GM23338 (cell line): ENCODE measurements around the gene KLHL22. TPM values are rescaled to one million over a fixed set of nuclear protein-coding genes. Genes with fewer than 3 reads are reported as not detected.

Experiments
- ATAC-seq: fragments of 200-7000 bp; cut with Tn5 transposase; 3 replicates; pipeline ENCODE4 v1.9.1; 2020
- DNase-seq: peaks from one replicate; pipeline ENCODE4 v3.0.0-alpha.2; 2015; ENCODE audit warnings: low spot score
- H2AFZ ChIP-seq: fragments of 200-600 bp; sonication (generic); 2 replicates; pipeline ENCODE4 v1.8.0; 2016; ENCODE audit warnings: antibody characterized with exemption, mild to moderate bottlenecking, moderate library complexity
- H3F3A ChIP-seq: fragments of 200-600 bp; sonication (generic); replicated peaks from 2 replicates; pipeline ENCODE4 v1.8.0; 2017; ENCODE audit warnings: antibody characterized with exemption, mixed run types, low read depth
- H3K27ac ChIP-seq: fragments of 200-600 bp; sonication (generic); 2 replicates; pipeline ENCODE4 v1.6.1; 2016; ENCODE audit warnings: low read depth
- H3K27me3 ChIP-seq: fragments of 200-600 bp; sonication (generic); 2 replicates; pipeline ENCODE4 v1.8.0; 2016; ENCODE audit warnings: mild to moderate bottlenecking, mixed run types, moderate library complexity; ENCODE audit not compliant: insufficient read depth
- H3K36me3 ChIP-seq: fragments of 200-600 bp; sonication (generic); 2 replicates; pipeline ENCODE4 v1.8.0; 2016; ENCODE audit warnings: mild to moderate bottlenecking; ENCODE audit not compliant: insufficient read depth
- H3K4me1 ChIP-seq: fragments of 200-600 bp; sonication (generic); 2 replicates; pipeline ENCODE4 v1.8.0; 2016; ENCODE audit warnings: mild to moderate bottlenecking, moderate library complexity; ENCODE audit not compliant: insufficient read depth
- H3K4me2 ChIP-seq: fragments of 200-600 bp; sonication (generic); 2 replicates; pipeline ENCODE4 v1.7.1; 2017; ENCODE audit warnings: mixed run types
- H3K4me3 ChIP-seq: fragments of 200-600 bp; sonication (generic); 2 replicates; pipeline ENCODE4 v1.6.1; 2016; ENCODE audit warnings: mixed run types
- H3K79me2 ChIP-seq: fragments of 200-600 bp; sonication (generic); replicated peaks from 2 replicates; pipeline ENCODE4 v1.8.0; 2017; ENCODE audit warnings: mild to moderate bottlenecking; ENCODE audit not compliant: insufficient read depth
- H3K9me2 ChIP-seq: fragments of 200-600 bp; sonication (generic); 2 replicates; pipeline ENCODE4 v1.8.0; 2017; ENCODE audit not compliant: insufficient read depth
- H4K20me1 ChIP-seq: fragments of 200-600 bp; sonication (generic); replicated peaks from 2 replicates; pipeline ENCODE4 v1.8.0; 2017; ENCODE audit warnings: mild to moderate bottlenecking; ENCODE audit not compliant: insufficient read depth
- H3K27ac Mint-ChIP-seq: 2 replicates; pipeline ENCODE4 v1.8.0; 2020; ENCODE audit warnings: inconsistent platforms, mild to moderate bottlenecking, moderate library complexity, mixed read lengths
- H3K27me3 Mint-ChIP-seq: 3 replicates; pipeline ENCODE4 v1.8.0; 2022; ENCODE audit warnings: low read depth, mild to moderate bottlenecking, moderate library complexity, mixed read lengths, inconsistent platforms; ENCODE audit not compliant: insufficient read depth, poor library complexity
- H3K36me3 Mint-ChIP-seq: 3 replicates; pipeline ENCODE4 v1.8.0; 2021; ENCODE audit warnings: low read depth, mild to moderate bottlenecking, inconsistent platforms, moderate library complexity, mixed read lengths
- H3K4me1 Mint-ChIP-seq: 3 replicates; pipeline ENCODE4 v1.8.0; 2020; ENCODE audit warnings: mild to moderate bottlenecking, inconsistent platforms, mixed read lengths
- H3K4me3 Mint-ChIP-seq: 3 replicates; pipeline ENCODE4 v1.8.0; 2021; ENCODE audit warnings: moderate library complexity, mild to moderate bottlenecking, inconsistent platforms, mixed read lengths
- H3K9me3 Mint-ChIP-seq: 3 replicates; pipeline ENCODE4 v1.8.0; 2020; ENCODE audit warnings: moderate library complexity, mild to moderate bottlenecking, inconsistent platforms, mixed read lengths
- CREB1 ChIP-seq: fragments of 250-450 bp; sonication (Bioruptor Pico); IDR thresholded peaks from 2 replicates; pipeline ENCODE4 v1.5.0; 2020; ENCODE audit warnings: low read depth, mild to moderate bottlenecking, moderate library complexity
- CTCF ChIP-seq, 2 experiments: fragments of 200-600 bp in 1 of 2; sonication (generic) in 1 of 2; conservative IDR thresholded peaks; 2 replicates each; pipeline versions ENCODE4 v1.5.1 to v1.6.1; 2016 to 2017; ENCODE audit warnings: antibody characterized with exemption in 2 of 2, low read depth in 2 of 2, mild to moderate bottlenecking in 2 of 2, moderate library complexity in 1 of 2
- ETS1 ChIP-seq: IDR thresholded peaks from 2 replicates; pipeline ENCODE4 v1.6.1; 2016; ENCODE audit warnings: antibody characterized with exemption
- EZH2 ChIP-seq: fragments of 200-600 bp; sonication (generic); IDR thresholded peaks from one replicate; pipeline ENCODE4 v1.8.0; 2017; ENCODE audit warnings: antibody characterized with exemption, mild to moderate bottlenecking, low read depth; ENCODE audit not compliant: unreplicated experiment
- EZH2phosphoT487 ChIP-seq: fragments of 200-600 bp; sonication (generic); IDR thresholded peaks from one replicate; pipeline ENCODE4 v1.8.1; 2018; ENCODE audit warnings: antibody characterized with exemption; ENCODE audit not compliant: unreplicated experiment
- JUNB ChIP-seq: IDR thresholded peaks from one replicate; pipeline ENCODE4 v1.6.1; 2016; ENCODE audit warnings: antibody characterized with exemption; ENCODE audit not compliant: unreplicated experiment
- NANOG ChIP-seq: IDR thresholded peaks from 2 replicates; pipeline ENCODE4 v1.6.1; 2016; ENCODE audit warnings: antibody characterized with exemption, borderline replicate concordance
- REST ChIP-seq: IDR thresholded peaks from one replicate; pipeline ENCODE4 v1.6.1; 2018; ENCODE audit warnings: antibody characterized with exemption; ENCODE audit not compliant: unreplicated experiment
- STAT1 ChIP-seq: IDR thresholded peaks from one replicate; pipeline ENCODE4 v1.6.1; 2016; ENCODE audit warnings: antibody characterized with exemption; ENCODE audit not compliant: unreplicated experiment
- ZNF331 ChIP-seq: fragments of 250-450 bp; sonication (Bioruptor Pico); IDR thresholded peaks from 2 replicates; pipeline ENCODE4 v1.5.0; 2020; ENCODE audit warnings: low read depth, mild to moderate bottlenecking, moderate library complexity
- ZNF462 ChIP-seq: fragments of 250-450 bp; sonication (Bioruptor Pico); IDR thresholded peaks from 2 replicates; pipeline ENCODE4 v1.5.0; 2020; ENCODE audit warnings: mild to moderate bottlenecking, moderate library complexity
- polyA plus RNA-seq: library from polyadenylated mRNA; unstranded; fragments of >200 nt; fragmentation: Nextera tagmentation; extraction: Ambion mirVana; gene quantifications from 2 replicates; pipeline ENCODE4 v1.2.1, GENCODE V29; 2016
- total RNA-seq: library from RNA; depleted of rRNA; stranded (reverse); fragments of >200 nt; shearing (Covaris generic); gene quantifications from 2 replicates; pipeline ENCODE4 v1.2.3, GENCODE V29; 2014

The KLHL22 gene
- total and polyA plus RNA-seq, 2 experiments from 2014 or later: 2.4 to 16.0 TPM

GRCh38 chr22:20469110-20469868 is 26.3 kb downstream of the KLHL22 start:
- Histone ChIP-seq H3K4me2 (no peak overlapping the region), H3K79me2 (no peaks in the 10 kb centered on the region), H3K27me3 (no peaks in the 10 kb centered on the region), H4K20me1 (no peaks in the 10 kb centered on the region), H3K4me3 (no peak overlapping the region), H3F3A (no peaks in the 10 kb centered on the region), H3K27ac (no peak overlapping the region), H2AFZ (no peak overlapping the region), H3K9me2 (no peaks in the 10 kb centered on the region), H3K4me1 (no peaks in the 10 kb centered on the region), H3K36me3 (no peaks in the 10 kb centered on the region)
- Mint-ChIP-seq H3K4me1 (no peaks in the 10 kb centered on the region), H3K27ac (no peak overlapping the region), H3K36me3 (no peaks in the 10 kb centered on the region; the same call in 1 of the 3 replicates), H3K4me3 (no peak overlapping the region), H3K9me3 (no peaks in the 10 kb centered on the region; the same call in 2 of the 3 replicates), H3K27me3 (peaks cover 9% of the 10 kb centered on the region)
- TF ChIP-seq NANOG (no peak), ZNF462 (CRISPR knock-in tag) (no peak), REST (no peak), ZNF331 (CRISPR knock-in tag) (no peak), ETS1 (no peak), CREB1 (CRISPR knock-in tag) (no peak), CTCF (conservative IDR thresholded peaks at IDR 0.05; ENCODE audit: low read depth in 2 of 2) (no peak), JUNB (no peak), EZH2phosphoT487 (no peak), EZH2 (no peak), STAT1 (no peak)
- DNase-seq: no peak
- ATAC-seq: no peak
